GM23338 (cell line): ENCODE results near the gene TMCC1. TPM values are rescaled to one million over a fixed set of nuclear protein-coding genes. Genes with fewer than 3 reads are reported as not detected.

Experiments
- ATAC-seq: fragments of 200-7000 bp; cut with Tn5 transposase; 3 replicates; pipeline ENCODE4 v1.9.1; 2020
- DNase-seq: peaks from one replicate; pipeline ENCODE4 v3.0.0-alpha.2; 2015; ENCODE audit warnings: low spot score
- H2AFZ ChIP-seq: fragments of 200-600 bp; sonication (generic); 2 replicates; pipeline ENCODE4 v1.8.0; 2016; ENCODE audit warnings: antibody characterized with exemption, mild to moderate bottlenecking, moderate library complexity
- H3F3A ChIP-seq: fragments of 200-600 bp; sonication (generic); replicated peaks from 2 replicates; pipeline ENCODE4 v1.8.0; 2017; ENCODE audit warnings: antibody characterized with exemption, mixed run types, low read depth
- H3K27ac ChIP-seq: fragments of 200-600 bp; sonication (generic); 2 replicates; pipeline ENCODE4 v1.6.1; 2016; ENCODE audit warnings: low read depth
- H3K27me3 ChIP-seq: fragments of 200-600 bp; sonication (generic); 2 replicates; pipeline ENCODE4 v1.8.0; 2016; ENCODE audit warnings: mild to moderate bottlenecking, mixed run types, moderate library complexity; ENCODE audit not compliant: insufficient read depth
- H3K36me3 ChIP-seq: fragments of 200-600 bp; sonication (generic); 2 replicates; pipeline ENCODE4 v1.8.0; 2016; ENCODE audit warnings: mild to moderate bottlenecking; ENCODE audit not compliant: insufficient read depth
- H3K4me1 ChIP-seq: fragments of 200-600 bp; sonication (generic); 2 replicates; pipeline ENCODE4 v1.8.0; 2016; ENCODE audit warnings: mild to moderate bottlenecking, moderate library complexity; ENCODE audit not compliant: insufficient read depth
- H3K4me2 ChIP-seq: fragments of 200-600 bp; sonication (generic); 2 replicates; pipeline ENCODE4 v1.7.1; 2017; ENCODE audit warnings: mixed run types
- H3K4me3 ChIP-seq: fragments of 200-600 bp; sonication (generic); 2 replicates; pipeline ENCODE4 v1.6.1; 2016; ENCODE audit warnings: mixed run types
- H3K79me2 ChIP-seq: fragments of 200-600 bp; sonication (generic); replicated peaks from 2 replicates; pipeline ENCODE4 v1.8.0; 2017; ENCODE audit warnings: mild to moderate bottlenecking; ENCODE audit not compliant: insufficient read depth
- H3K9me2 ChIP-seq: fragments of 200-600 bp; sonication (generic); 2 replicates; pipeline ENCODE4 v1.8.0; 2017; ENCODE audit not compliant: insufficient read depth
- H4K20me1 ChIP-seq: fragments of 200-600 bp; sonication (generic); replicated peaks from 2 replicates; pipeline ENCODE4 v1.8.0; 2017; ENCODE audit warnings: mild to moderate bottlenecking; ENCODE audit not compliant: insufficient read depth
- H3K27ac Mint-ChIP-seq: 2 replicates; pipeline ENCODE4 v1.8.0; 2020; ENCODE audit warnings: inconsistent platforms, mild to moderate bottlenecking, moderate library complexity, mixed read lengths
- H3K27me3 Mint-ChIP-seq: 3 replicates; pipeline ENCODE4 v1.8.0; 2022; ENCODE audit warnings: low read depth, mild to moderate bottlenecking, moderate library complexity, mixed read lengths, inconsistent platforms; ENCODE audit not compliant: insufficient read depth, poor library complexity
- H3K36me3 Mint-ChIP-seq: 3 replicates; pipeline ENCODE4 v1.8.0; 2021; ENCODE audit warnings: low read depth, mild to moderate bottlenecking, inconsistent platforms, moderate library complexity, mixed read lengths
- H3K4me1 Mint-ChIP-seq: 3 replicates; pipeline ENCODE4 v1.8.0; 2020; ENCODE audit warnings: mild to moderate bottlenecking, inconsistent platforms, mixed read lengths
- H3K4me3 Mint-ChIP-seq: 3 replicates; pipeline ENCODE4 v1.8.0; 2021; ENCODE audit warnings: moderate library complexity, mild to moderate bottlenecking, inconsistent platforms, mixed read lengths
- H3K9me3 Mint-ChIP-seq: 3 replicates; pipeline ENCODE4 v1.8.0; 2020; ENCODE audit warnings: moderate library complexity, mild to moderate bottlenecking, inconsistent platforms, mixed read lengths
- CREB1 ChIP-seq: fragments of 250-450 bp; sonication (Bioruptor Pico); IDR thresholded peaks from 2 replicates; pipeline ENCODE4 v1.5.0; 2020; ENCODE audit warnings: low read depth, mild to moderate bottlenecking, moderate library complexity
- EZH2 ChIP-seq: fragments of 200-600 bp; sonication (generic); IDR thresholded peaks from one replicate; pipeline ENCODE4 v1.8.0; 2017; ENCODE audit warnings: antibody characterized with exemption, mild to moderate bottlenecking, low read depth; ENCODE audit not compliant: unreplicated experiment
- EZH2phosphoT487 ChIP-seq: fragments of 200-600 bp; sonication (generic); IDR thresholded peaks from one replicate; pipeline ENCODE4 v1.8.1; 2018; ENCODE audit warnings: antibody characterized with exemption; ENCODE audit not compliant: unreplicated experiment
- JUNB ChIP-seq: IDR thresholded peaks from one replicate; pipeline ENCODE4 v1.6.1; 2016; ENCODE audit warnings: antibody characterized with exemption; ENCODE audit not compliant: unreplicated experiment
- POLR2AphosphoS5 ChIP-seq: IDR thresholded peaks from 2 replicates; pipeline ENCODE4 v1.6.1; 2016; ENCODE audit warnings: antibody characterized with exemption, low read depth
- STAT1 ChIP-seq: IDR thresholded peaks from one replicate; pipeline ENCODE4 v1.6.1; 2016; ENCODE audit warnings: antibody characterized with exemption; ENCODE audit not compliant: unreplicated experiment
- ZNF114 ChIP-seq: fragments of 250-450 bp; sonication (Bioruptor Pico); IDR thresholded peaks from 2 replicates; pipeline ENCODE4 v1.5.0; 2020; ENCODE audit warnings: mild to moderate bottlenecking, moderate library complexity
- polyA plus RNA-seq: library from polyadenylated mRNA; unstranded; fragments of >200 nt; fragmentation: Nextera tagmentation; extraction: Ambion mirVana; gene quantifications from 2 replicates; pipeline ENCODE4 v1.2.1, GENCODE V29; 2016
- total RNA-seq: library from RNA; depleted of rRNA; stranded (reverse); fragments of >200 nt; shearing (Covaris generic); gene quantifications from 2 replicates; pipeline ENCODE4 v1.2.3, GENCODE V29; 2014
- TF ChIP-seq, protein P1 (sequence below): IDR thresholded peaks from 2 replicates; pipeline ENCODE4 v1.6.1; 2016; ENCODE audit warnings: antibody characterized with exemption
- TF ChIP-seq, protein P2 (sequence below), 2 experiments: fragments of 200-600 bp in 1 of 2; sonication (generic) in 1 of 2; conservative IDR thresholded peaks; 2 replicates each; pipeline versions ENCODE4 v1.5.1 to v1.6.1; 2016 to 2017; ENCODE audit warnings: antibody characterized with exemption in 2 of 2, low read depth in 2 of 2, mild to moderate bottlenecking in 2 of 2, moderate library complexity in 1 of 2
- TF ChIP-seq, protein P3 (sequence below): IDR thresholded peaks from one replicate; pipeline ENCODE4 v1.6.1; 2018; ENCODE audit warnings: antibody characterized with exemption; ENCODE audit not compliant: unreplicated experiment

Gene TMCC1
- total and polyA plus RNA-seq, 2 experiments from 2014 or later = 8.2 to 18.4 TPM

DNA sequence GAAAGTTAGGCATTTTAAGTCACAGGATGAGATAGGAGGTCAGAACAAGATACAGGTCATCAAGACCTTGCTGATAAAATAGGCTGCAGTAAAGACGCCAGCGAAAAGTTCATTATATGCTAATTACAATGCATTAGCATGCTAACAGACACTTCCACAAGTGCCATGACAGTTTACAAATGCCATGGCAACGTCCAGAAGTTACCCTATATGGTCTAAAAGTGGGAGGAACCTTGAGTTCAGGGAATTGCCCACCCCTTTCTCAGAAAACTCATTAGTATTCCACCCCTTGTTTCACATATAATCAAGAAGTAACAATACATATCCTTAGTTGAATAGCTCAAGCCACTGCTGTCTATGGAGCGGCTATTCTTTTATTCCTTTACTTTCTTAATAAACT lies 194.3 kb downstream of the TMCC1 start:
- Histone ChIP-seq H3K9me2 (no peaks in the 10 kb centered on the region), H3K4me3 (no peak overlapping the region), H2AFZ (no peak overlapping the region), H3K27me3 (no peaks in the 10 kb centered on the region), H3K27ac (no peak overlapping the region), H3K4me1 (peaks cover 33% of the 10 kb centered on the region), H3K4me2 (no peak overlapping the region), H4K20me1 (no peaks in the 10 kb centered on the region), H3K36me3 (0 out of 2 replicates have a peak, but pooled peaks cover 8% of the 10 kb centered on the region), H3F3A (no peaks in the 10 kb centered on the region), H3K79me2 (peaks cover 3% of the 10 kb centered on the region; the same call in 1 of the 2 replicates)
- Mint-ChIP-seq H3K9me3 (peaks cover 37% of the 10 kb centered on the region), H3K36me3 (peaks cover 40% of the 10 kb centered on the region), H3K4me3 (no peak overlapping the region), H3K27ac (no peak overlapping the region), H3K27me3 (peaks cover 4% of the 10 kb centered on the region), H3K4me1 (peaks cover 41% of the 10 kb centered on the region)
- DNase-seq = no peak
- TF ChIP-seq, protein P1, sequence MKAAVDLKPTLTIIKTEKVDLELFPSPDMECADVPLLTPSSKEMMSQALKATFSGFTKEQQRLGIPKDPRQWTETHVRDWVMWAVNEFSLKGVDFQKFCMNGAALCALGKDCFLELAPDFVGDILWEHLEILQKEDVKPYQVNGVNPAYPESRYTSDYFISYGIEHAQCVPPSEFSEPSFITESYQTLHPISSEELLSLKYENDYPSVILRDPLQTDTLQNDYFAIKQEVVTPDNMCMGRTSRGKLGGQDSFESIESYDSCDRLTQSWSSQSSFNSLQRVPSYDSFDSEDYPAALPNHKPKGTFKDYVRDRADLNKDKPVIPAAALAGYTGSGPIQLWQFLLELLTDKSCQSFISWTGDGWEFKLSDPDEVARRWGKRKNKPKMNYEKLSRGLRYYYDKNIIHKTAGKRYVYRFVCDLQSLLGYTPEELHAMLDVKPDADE = no peak
- TF ChIP-seq STAT1 (no peak), POLR2AphosphoS5 (no peak), ZNF114 (no peak), EZH2 (no peak)
- TF ChIP-seq, protein P2, sequence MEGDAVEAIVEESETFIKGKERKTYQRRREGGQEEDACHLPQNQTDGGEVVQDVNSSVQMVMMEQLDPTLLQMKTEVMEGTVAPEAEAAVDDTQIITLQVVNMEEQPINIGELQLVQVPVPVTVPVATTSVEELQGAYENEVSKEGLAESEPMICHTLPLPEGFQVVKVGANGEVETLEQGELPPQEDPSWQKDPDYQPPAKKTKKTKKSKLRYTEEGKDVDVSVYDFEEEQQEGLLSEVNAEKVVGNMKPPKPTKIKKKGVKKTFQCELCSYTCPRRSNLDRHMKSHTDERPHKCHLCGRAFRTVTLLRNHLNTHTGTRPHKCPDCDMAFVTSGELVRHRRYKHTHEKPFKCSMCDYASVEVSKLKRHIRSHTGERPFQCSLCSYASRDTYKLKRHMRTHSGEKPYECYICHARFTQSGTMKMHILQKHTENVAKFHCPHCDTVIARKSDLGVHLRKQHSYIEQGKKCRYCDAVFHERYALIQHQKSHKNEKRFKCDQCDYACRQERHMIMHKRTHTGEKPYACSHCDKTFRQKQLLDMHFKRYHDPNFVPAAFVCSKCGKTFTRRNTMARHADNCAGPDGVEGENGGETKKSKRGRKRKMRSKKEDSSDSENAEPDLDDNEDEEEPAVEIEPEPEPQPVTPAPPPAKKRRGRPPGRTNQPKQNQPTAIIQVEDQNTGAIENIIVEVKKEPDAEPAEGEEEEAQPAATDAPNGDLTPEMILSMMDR (conservative IDR thresholded peaks at IDR 0.05; ENCODE audit: low read depth in 2 of 2) = no peak
- peak; percentile 38 for ATAC-seq

DNA sequence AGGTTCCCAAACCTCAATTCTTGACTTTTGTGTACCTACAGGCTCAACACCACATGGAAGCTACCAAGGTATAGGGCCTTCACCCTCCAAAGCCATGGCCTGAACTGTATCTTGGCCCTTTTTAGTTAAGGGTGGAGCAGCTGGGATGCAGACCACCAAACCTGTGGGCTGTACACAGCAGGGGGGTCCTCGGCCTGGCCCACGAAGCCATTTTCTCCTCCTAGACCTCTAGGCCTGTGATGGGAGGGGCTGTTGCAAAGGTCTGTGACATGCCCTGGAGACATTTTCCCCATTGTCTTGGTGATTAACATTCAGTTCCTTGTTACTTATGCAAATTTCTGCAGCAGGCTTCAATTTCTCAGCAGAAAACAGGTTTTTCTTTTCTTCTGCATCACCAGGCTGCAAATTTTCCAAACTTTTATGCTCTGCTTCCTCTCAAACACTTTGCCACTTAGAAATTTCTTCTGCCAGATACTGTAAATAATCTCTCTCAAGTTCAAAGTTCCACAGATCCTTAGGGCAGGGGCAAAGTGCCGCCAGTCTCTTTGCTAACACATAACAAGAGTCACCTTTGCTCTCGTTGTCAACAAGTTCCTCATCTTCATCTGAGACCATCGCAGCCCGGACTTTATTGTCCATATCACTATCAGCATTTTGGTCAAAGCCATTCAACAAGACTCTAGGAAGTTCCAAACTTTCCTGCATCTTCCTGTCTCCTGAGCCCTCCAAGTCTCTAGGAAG lies 196.1 kb downstream of the TMCC1 start:
- no peaks in the 10 kb centered on the region for H3F3A ChIP-seq
- peaks cover 36% of the 10 kb centered on the region for H3K4me1 Mint-ChIP-seq
- H3K4me3 ChIP-seq = no peak overlapping the region
- H3K4me1 ChIP-seq = peaks cover 34% of the 10 kb centered on the region
- DNase-seq = no peak
- no peaks in the 10 kb centered on the region for H4K20me1 ChIP-seq
- no peaks in the 10 kb centered on the region for H3K27me3 ChIP-seq
- H3K36me3 ChIP-seq = 0 out of 2 replicates have a peak, but pooled peaks cover 8% of the 10 kb centered on the region
- H3K27ac ChIP-seq = no peak overlapping the region
- no peak overlapping the region for H3K27ac Mint-ChIP-seq
- peaks cover 3% of the 10 kb centered on the region; the same call in 1 of the 2 replicates for H3K79me2 ChIP-seq
- peaks cover 37% of the 10 kb centered on the region for H3K9me3 Mint-ChIP-seq
- H3K4me2 ChIP-seq = no peak overlapping the region
- peaks cover 4% of the 10 kb centered on the region for H3K27me3 Mint-ChIP-seq
- no peaks in the 10 kb centered on the region for H3K9me2 ChIP-seq
- no peak for ATAC-seq
- H3K4me3 Mint-ChIP-seq = no peak overlapping the region
- H2AFZ ChIP-seq = no peak overlapping the region
- H3K36me3 Mint-ChIP-seq = peaks cover 41% of the 10 kb centered on the region
- TF ChIP-seq JUNB = no peak
- TF ChIP-seq, protein P1 = no peak
- no peak for TF ChIP-seq STAT1
- TF ChIP-seq EZH2phosphoT487 = no peak
- TF ChIP-seq, protein P3, sequence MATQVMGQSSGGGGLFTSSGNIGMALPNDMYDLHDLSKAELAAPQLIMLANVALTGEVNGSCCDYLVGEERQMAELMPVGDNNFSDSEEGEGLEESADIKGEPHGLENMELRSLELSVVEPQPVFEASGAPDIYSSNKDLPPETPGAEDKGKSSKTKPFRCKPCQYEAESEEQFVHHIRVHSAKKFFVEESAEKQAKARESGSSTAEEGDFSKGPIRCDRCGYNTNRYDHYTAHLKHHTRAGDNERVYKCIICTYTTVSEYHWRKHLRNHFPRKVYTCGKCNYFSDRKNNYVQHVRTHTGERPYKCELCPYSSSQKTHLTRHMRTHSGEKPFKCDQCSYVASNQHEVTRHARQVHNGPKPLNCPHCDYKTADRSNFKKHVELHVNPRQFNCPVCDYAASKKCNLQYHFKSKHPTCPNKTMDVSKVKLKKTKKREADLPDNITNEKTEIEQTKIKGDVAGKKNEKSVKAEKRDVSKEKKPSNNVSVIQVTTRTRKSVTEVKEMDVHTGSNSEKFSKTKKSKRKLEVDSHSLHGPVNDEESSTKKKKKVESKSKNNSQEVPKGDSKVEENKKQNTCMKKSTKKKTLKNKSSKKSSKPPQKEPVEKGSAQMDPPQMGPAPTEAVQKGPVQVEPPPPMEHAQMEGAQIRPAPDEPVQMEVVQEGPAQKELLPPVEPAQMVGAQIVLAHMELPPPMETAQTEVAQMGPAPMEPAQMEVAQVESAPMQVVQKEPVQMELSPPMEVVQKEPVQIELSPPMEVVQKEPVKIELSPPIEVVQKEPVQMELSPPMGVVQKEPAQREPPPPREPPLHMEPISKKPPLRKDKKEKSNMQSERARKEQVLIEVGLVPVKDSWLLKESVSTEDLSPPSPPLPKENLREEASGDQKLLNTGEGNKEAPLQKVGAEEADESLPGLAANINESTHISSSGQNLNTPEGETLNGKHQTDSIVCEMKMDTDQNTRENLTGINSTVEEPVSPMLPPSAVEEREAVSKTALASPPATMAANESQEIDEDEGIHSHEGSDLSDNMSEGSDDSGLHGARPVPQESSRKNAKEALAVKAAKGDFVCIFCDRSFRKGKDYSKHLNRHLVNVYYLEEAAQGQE = no peak
- TF ChIP-seq CREB1 (CRISPR knock-in tag) = no peak
- TF ChIP-seq POLR2AphosphoS5 = no peak
